ENCODE measurements around the gene SPAG16.

- TF ChIP-seq PRDM4 (tag by site-specific recombination; IDR thresholded peaks at IDR 0.05) (no peak), HOXC10 (CRISPR knock-in tag; IDR thresholded peaks at IDR 0.05) (no peak)
Observed at GRCh38 chr2:213336253-213336770, 52.0 kb downstream of the SPAG16 start.
